ENCODE results near the gene HSPA2.
"Not testable (repeated sequence)": the region's sequence is repeated elsewhere in the genome, so short reads cannot be mapped to it uniquely, and the experiment has no call there.

HSPA2 gene

GRCh38 chr14:64558216-64558615 is 17.7 kb downstream of the HSPA2 start:
- not testable (repeated sequence) for H3K4me3 ChIP-seq (ENCODE audit: low read depth, low read length)

- no peak overlapping the region for H3K4me3 ChIP-seq (ENCODE audit: low read depth, low read length)
Measured at GRCh38 chr14:64561631-64562030, 21.1 kb downstream of the HSPA2 start.

GRCh38 chr14:64562436-64562835 is 21.9 kb downstream of the HSPA2 start:
- no peak overlapping the region for H3K4me3 ChIP-seq (ENCODE audit: low read depth, low read length)

- H3K4me3 ChIP-seq (ENCODE audit: low read depth, low read length), result no peak overlapping the region
Measured at GRCh38 chr14:64563696-64564095, 23.2 kb downstream of the HSPA2 start.

GRCh38 chr14:64566651-64567122 is 26.1 kb downstream of the HSPA2 start:
- H3K4me3 ChIP-seq (ENCODE audit: low read depth, low read length), result no peak overlapping the region

- H3K4me3 ChIP-seq (ENCODE audit: low read depth, low read length), result no peak overlapping the region
Measured at GRCh38 chr14:64569138-64569631, 28.6 kb downstream of the HSPA2 start.

GRCh38 chr14:64569646-64570045 is 29.1 kb downstream of the HSPA2 start:
- H3K4me3 ChIP-seq (ENCODE audit: low read depth, low read length), result not testable (repeated sequence)

- no peak overlapping the region for H3K4me3 ChIP-seq (ENCODE audit: low read depth, low read length)
Measured at GRCh38 chr14:64572386-64573104, 32.0 kb downstream of the HSPA2 start.

- no peak overlapping the region for H3K4me3 ChIP-seq (ENCODE audit: low read depth, low read length)
Measured at GRCh38 chr14:64573109-64573508, 32.6 kb downstream of the HSPA2 start.

- no peak overlapping the region for H3K4me3 ChIP-seq (ENCODE audit: low read depth, low read length)
Measured at GRCh38 chr14:64574371-64575107, 34.0 kb downstream of the HSPA2 start.

- no peak overlapping the region for H3K4me3 ChIP-seq (ENCODE audit: low read depth, low read length)
Measured at GRCh38 chr14:64577211-64577610, 36.7 kb downstream of the HSPA2 start.

- H3K4me3 ChIP-seq (ENCODE audit: low read depth, low read length), result no peak overlapping the region
Measured at GRCh38 chr14:64580467-64580866, 39.9 kb downstream of the HSPA2 start.

- H3K4me3 ChIP-seq (ENCODE audit: low read depth, low read length), result no peak overlapping the region
Measured at GRCh38 chr14:64581363-64581762, 40.8 kb downstream of the HSPA2 start.

GRCh38 chr14:64581817-64582216 is 41.3 kb downstream of the HSPA2 start:
- H3K4me3 ChIP-seq (ENCODE audit: low read depth, low read length), result no peak overlapping the region

- no peak overlapping the region for H3K4me3 ChIP-seq (ENCODE audit: low read depth, low read length)
Measured at GRCh38 chr14:64584190-64584589, 43.6 kb downstream of the HSPA2 start.

GRCh38 chr14:64591809-64592208 is 51.3 kb downstream of the HSPA2 start:
- H3K4me3 ChIP-seq (ENCODE audit: low read depth, low read length), result no peak overlapping the region
